UCSD-AML1 (cell line): ENCODE data around the gene ATXN1.
"Not testable (repeated sequence)": the region's sequence is repeated elsewhere in the genome, so short reads cannot be mapped to it uniquely, and the experiment has no call there.

ENCODE experiments used
- DNase-seq: peaks from one replicate; lab custom pipeline; 2025; ENCODE audit not compliant: unreplicated experiment; lab: John Stamatoyannopoulos, UW

The ATXN1 gene

DNA sequence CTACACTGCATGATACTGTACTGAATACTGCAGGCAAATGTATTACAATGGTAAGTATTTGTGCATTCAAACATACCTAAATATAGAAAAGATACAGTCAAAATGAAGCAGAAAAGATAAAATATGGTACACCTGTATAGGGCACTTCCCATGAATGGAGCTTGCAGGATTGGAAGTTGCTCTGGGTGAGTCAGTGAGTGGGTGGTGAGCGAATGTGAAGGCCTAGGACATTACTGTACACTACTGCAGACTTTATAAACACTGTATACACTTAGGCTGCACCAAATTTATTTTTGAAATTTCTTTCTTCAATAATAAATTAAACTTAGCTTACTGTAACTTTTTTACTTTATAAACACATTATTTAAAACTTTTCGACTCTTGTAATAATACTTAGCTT is 213.1 kb downstream of the ATXN1 start:
- no peak for DNase-seq

DNA sequence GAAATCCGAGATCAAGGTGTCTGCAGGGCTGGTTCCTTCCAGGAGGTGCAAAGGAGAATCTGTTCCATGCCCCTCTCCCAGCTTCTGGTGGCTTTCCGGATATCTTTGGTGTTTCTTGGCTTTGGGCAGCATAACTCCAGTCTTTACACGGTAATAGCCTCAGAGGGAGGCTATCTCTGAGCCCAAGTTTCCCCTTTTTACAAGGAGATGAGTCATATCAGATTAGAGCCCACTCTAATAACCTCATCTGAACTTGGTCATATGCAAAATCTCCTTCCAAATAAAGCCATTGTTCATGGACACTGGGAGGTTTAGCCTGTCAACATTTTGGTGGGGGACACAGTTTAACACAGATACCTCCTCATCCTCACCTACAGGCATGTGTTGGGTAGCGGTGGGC is 213.7 kb downstream of the ATXN1 start:
- DNase-seq, result no peak

DNA sequence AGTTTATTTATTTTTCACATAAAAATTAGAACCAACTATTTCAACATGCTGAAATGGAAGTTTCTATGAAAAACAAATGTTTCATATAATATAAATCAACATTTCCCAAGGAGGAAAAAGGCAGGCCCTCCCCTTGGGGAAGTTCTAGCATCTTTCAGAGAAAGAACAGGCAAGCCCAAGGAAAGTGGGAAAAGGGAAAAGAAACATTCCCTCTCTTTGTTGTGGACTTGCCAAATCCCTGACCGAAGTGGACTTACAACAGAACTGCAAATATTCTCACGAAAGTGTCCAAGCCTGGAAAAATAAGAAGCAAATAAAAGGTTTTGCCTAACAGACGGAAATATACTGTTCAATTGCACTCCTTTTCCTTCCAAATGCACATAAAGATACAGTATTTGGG is 214.4 kb downstream of the ATXN1 start:
- no peak for DNase-seq

DNA sequence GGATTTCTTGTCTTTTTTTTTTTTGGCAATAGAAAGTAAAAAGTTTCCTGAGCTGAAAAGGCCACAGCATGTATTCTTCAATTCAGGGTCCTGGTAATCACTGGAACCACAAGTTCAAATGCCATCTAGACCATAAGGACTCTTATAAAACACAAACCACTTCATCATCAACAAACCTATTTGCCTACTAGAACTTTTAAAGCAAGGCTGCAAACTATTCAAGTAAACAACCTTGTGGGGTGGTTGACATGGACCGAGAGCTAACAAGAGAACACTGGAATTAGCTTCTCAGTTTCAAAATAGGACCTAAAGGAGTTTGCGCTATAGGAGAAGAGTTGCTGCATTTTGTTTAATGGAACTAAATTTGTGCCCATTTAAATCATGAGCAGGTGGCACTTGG is 215.9 kb downstream of the ATXN1 start:
- no peak for DNase-seq

DNA sequence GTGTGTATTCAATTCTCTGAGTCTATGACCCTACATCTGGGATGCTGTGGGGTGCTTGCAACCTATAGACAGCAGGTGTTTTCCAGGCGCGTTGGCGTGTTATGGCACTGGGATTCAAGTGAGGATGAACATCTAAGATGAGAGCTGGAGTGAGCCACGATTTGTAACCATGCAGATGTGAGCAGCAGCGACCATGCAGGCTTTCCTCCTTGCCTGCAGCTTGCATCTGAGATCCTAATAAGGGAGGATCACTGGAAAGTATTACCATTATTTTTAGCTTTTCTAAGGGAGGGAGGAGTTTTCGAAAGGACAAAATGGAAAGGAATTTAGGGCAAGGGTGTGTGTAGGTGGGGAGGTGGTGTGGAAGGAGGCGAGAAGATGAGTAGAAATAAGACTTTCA is 216.7 kb downstream of the ATXN1 start:
- no peak for DNase-seq

DNA sequence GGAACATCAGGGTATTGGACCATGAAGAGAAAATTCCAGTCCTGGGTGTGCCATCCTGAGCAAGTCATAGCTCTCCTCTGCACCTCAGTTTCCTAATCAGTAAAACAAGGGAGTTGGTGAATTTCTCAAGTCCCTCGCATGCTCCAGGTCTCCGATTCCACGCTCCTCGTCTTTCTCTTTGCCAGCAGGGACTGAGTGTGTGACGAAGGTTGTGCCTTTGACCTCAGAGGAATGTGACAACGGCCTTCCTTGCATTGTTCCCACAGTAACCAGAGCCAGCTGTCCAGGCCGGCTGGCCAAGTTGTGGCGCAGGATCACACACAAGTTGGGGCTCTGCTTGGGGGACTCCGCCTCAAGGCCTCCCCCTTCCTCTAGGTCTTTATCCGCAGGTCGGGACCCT is 217.3 kb downstream of the ATXN1 start:
- no peak for DNase-seq

DNA sequence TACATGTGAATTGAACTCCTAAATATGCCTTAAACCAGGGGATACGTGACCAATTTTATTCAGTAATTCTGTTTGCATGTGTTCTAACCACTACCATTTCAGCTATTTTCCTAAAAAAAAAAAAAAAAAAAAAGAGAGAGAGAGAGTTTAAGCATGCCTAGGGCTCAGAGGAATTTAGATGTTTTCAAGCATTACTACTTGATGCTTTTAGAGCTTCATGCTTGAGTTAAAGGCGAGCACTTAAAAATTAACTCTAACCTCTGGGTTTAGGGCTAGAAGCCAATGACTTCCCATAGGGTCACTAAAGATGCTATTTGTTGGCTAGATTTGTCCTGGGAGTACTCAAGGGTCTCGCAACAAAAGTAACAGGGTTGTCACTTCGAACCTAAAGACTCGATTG is 217.7 kb downstream of the ATXN1 start:
- DNase-seq, result no peak

DNA sequence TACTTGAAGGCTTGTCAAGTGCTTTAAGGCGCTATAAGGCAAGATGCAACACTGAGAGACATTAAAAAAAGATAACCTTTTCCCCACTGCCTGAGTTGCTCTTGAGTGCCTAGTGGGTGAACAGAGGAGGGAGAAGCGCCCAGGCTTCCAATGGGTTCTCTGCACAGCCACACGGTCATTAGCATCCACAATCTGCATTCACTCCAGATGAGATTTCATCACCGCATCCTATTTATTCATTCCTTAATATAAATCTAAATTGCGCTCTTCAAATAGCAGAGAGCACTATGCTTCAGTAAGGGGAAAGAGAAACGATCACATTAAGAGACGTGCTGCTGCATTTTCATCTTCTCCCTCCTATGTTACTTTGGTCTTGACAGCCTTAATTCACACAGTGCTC is 219.2 kb downstream of the ATXN1 start:
- no peak for DNase-seq

DNA sequence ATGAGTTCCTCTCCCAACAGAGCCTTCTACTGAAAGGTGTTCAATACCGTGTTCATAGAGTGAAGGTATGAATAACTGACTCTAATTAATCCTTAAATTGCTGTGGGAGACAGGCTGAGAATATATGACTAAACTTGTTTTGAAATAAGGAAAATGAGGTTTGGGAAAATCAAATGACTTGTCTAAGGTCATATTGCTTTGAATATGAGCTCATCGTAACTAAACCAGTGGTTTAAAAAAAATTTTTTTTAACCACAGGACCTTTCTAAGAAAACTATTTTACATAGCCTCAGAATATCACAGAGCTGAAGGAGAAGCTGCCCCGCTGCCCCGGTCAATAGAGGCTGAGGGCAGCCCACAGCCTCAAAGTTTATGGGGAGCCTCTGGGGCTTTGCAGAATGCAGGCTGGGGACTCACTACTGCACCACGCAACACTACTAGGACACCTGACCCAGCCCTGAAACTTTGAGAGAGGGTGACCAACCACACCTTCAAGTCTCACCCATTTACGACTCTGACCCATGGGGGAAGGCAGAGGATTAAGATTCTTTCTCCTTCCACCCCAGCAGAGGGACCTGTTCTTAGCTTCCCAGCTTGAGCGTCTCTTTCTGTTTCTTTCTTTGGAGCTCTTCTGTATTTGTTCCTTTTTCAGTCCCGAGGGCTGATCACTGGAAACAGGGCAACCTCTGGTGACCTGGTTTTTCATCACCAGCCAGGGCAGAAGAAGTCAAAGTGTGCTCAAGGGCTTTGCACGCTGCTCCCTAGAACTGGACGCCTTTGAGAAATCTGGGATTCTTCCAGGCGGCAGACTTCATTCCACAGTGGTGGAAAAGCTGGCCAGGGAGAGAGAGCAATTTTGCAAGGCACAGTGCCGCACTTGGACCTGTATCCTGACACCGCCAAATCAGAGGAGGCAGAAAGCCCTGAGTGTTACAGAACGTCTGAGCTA is 220.2 kb downstream of the ATXN1 start:
- DNase-seq, result no peak

DNA sequence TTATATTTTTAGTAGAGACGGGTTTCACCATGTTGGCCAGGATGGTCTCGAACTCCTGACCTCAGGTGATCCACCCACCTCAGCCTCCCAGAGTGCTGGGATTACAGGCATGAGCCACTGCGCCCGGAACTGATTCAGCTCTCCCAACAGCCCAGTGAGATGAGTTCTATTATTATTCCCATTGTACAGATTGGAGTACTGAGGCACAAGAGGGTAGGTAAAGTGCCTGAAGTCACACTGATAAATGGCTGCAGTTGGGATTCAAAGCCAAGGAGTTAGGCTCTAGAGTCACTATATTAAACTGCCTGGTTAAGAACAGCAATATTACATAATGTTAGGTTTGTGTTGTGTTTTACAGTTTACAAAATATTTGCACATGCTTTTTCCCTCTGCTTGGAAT is 220.9 kb downstream of the ATXN1 start:
- not testable (repeated sequence) for DNase-seq

DNA sequence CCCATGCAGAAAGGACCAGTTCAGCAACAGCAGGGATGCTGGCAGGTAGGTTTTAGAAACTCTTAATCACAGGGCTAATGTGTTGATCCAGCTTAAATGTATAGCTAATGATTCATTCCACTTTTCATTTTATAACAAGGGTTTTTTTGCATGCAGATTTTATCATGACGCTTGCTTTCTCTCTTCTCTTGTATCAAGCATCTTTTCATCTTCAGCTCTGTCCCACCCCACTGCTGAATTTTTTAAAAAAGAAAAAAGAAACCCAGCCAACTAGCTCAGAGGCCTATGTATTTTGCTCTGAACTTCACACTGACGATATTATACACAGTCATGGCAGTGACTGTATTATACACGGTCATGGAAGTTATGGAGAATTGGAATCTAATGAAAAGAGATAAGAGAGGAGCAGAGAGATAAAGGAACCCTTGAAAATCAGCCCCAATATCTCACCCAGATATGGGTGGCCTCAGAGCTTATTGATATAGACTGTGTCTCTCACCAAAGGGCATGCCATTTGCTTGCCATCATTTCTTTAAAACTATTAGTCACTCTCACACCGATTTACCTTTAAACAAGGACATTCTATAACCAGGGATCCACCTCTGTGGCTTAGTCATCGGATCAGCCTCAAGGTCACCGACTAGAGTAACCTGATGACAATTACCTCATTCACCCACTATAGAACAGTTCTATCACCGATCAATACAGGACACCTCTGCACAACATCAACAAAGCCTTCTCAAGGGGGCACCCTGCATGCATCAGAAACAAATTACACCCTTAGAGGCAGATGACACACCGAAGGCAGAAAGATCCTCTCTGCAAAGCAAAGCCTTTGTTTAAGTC is 222.0 kb downstream of the ATXN1 start:
- no peak for DNase-seq

DNA sequence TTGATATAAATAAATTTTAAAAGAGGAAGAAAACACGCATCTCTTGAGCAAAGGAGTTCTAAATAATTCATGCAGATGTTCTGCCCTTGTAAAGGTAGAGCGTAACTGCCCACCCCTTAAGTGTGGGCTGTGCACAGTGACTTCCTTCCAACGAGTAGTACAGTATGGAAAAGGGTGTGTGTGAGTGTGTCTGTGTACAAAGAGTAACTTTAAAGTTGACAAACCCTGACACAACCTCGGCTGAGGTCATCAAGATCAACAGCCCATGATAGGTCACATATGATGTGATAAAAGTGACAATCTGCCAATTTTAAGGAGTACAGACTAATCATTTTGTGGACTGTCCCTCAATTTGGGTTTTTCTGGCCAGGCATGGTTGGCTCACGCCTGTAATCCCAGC is 225.7 kb downstream of the ATXN1 start:
- DNase-seq, result no peak

DNA sequence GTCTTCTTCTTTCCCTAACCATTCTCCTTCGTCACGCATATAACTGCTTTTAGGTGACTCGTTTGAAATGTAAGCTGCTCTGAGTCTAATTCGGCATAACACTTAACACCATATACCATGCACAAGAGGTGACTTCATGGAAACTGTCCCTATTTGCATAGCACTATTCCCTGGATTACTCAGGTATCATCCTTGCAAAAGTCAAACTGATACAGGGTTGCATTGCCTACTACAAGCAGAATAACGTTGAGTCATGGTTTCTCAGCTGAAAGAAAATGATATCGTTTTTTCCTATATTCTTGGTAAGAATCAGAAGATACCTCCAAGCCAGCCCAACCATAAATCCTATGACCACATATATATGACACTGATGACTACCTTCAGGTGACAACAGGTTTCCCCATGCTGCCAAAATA is 227.5 kb downstream of the ATXN1 start:
- no peak for DNase-seq

DNA sequence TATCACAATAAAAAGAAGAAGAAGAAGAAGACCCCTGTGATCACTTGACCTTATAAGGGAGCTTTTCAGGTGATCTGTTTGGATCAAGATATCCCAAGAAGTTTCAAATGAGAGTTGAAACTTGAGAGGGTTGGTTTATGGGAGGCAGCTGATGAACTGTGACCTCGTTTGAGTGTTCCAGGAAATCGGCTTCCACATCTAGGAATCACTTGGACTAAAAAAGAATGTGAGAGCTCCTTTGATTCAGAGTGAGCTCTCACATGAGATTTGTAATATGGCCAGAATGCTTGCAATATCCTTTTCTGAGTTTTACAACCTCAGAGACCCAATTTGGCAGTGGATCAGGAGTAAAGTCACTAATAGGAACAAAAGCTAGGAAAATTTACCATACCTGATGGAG is 228.1 kb downstream of the ATXN1 start:
- DNase-seq, result no peak

DNA sequence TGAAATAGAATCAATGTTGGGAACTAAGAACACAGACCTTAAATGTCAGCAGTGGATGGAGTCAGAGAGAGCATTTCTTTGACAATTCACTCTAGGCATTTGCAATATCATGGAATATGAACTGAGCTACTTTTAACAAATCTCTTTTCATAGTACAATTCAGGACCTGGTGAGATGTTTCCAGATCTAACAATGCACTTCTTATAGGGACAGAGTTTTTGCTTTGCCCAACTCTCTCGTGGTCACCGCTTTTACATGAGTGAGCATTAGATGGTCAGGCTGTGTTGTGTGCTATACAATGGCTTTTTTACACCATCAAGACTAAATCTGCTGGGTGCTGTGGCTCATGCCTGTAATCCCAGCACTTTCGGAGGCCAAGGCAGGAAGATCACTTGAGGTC is 233.6 kb downstream of the ATXN1 start:
- DNase-seq, result no peak

DNA sequence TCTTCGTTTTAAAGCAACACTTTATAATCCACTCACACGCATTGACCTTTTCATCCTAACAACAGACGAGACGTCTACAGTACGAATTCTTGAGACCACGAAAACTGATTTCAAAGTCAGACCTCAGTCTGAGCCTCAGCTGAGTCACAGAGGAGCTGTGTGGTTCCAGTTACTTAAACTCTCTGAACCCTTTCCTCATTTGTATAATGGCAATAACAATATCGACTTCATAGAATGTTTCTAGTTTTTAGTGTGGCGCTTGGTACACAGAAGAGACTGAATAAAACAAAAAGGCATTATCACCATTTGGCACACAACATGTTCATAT is 236.9 kb downstream of the ATXN1 start:
- no peak for DNase-seq

DNA sequence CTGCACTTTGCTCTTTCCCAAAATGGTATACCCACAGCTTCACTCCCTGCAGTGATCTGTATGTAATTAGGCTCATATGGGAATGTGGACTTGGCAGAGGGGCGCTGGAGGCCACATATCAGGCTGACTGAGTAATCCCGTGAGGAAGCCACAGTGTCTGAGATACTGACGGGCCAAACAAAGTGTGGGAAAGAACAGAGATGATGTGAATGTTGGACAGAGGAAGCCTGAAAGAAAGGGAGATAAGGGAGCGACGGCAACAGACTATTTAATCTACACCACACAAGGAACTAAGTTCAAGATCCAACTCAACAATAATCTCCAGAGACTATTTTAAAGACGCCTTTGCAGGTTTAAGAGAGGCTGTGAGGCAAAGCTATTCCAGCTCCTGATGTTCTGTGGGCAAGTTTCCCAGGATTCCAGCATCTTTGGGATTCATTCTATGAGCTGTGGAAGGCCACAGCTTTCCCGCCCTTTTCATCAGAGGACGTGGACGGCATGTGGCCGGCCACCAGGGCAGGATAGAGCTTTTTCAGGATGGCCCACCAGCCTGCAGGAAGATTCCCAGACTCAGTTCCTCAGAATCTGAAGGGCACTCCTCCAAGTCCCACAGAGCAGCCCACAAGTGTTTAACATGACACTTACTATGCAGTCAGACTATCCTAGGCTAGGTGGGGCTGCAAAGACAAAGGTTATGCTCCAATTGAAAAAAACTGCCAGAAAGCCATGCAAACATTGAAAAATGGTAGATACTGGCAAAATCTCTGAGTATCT is 237.5 kb downstream of the ATXN1 start:
- no peak for DNase-seq

DNA sequence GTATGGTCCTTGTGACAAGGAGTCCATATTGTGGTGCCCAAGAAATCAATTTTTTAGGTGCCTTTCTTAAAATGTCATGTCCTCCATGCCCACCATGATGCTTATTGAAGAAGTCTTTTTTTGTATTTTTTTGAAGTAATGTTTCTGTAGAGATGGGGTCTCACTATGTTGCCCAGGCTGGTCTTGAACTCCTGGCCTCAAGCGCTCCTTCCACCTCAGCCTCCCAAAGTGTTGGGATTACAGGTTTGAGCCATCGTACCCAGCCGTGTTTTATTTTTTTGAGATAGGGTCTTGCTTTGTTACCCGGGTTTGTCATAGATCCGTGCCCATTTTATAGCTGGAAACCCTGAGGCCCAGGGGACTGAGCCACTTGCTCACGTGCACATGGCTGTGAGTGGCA is 238.3 kb downstream of the ATXN1 start:
- no peak for DNase-seq

DNA sequence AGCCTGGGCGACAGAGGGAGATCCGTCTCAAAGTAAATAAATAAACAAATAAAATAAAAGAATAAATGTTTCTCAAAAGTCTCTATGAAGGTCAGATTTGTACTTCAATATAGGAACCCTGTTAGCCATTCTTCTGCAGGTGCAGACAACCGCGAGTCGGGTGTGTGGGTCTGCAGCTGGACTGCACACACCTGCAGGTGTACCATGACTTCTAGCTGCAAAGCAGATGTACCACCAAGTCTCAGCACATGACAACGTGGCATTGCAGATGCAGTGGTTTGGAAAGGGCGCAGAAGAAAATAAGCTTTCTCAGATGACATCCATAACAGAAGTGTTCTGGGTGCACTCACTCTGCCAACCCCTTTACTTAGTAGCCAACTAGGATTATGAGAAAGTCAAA is 239.7 kb downstream of the ATXN1 start:
- DNase-seq, result no peak

DNA sequence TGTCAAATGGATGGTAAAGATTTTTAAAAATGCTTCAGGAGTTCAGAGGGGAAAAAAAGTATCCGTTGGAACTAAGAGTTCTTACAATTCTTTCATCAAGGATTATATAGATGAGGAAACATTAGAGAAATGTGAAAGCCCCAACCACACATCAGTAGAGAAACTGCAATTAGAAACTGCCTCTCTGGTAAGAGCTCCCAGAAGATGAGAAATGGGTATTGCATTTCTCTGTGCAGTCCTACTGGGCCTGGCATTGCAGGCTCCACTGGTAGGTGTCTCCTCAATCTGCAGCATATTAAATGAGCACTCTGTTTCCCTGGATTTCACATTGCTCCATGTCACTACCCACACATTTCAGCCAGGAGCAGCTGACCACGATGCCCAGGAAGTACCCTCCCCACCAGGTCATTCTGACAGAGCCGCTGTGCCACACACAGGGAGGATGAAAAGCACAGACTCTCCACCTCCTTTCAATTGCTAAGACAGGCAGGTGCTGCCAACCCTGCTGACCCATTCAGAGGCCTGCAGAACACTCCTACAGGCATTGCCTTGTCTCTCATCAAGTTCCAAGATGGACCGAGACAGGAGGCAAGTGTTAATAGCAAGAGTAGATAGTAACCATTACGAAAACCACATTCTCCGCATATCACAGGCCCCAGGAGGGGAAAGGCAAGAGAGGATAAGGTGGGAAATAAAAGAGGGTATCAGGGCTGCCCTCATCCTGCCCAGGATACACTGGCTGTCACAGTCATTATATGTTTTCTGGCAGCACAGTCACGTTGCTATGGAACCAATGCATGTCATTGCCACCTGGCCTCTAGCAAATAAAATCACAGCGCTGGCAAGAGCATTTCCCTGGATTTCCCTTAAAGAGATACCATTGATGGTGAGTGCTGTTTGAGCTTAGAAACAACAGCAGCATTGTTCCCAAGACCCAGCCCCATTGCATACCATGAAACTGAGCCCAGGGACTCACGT is 241.7 kb downstream of the ATXN1 start:
- no peak for DNase-seq
